ENCODE measurements around the gene NPY5R.

Gene NPY5R

GRCh38 chr4:163343604-163344146 is at the start of gene NPY5R:
NPY5R (plus strand) TSS chr4:163343892; CDS start chr4:163350274, 6,382 bp downstream.
- DNase-seq (ENCODE audit: low read depth), result no peak

- DNase-seq (ENCODE audit: low read depth), result no peak
Observed at GRCh38 chr4:163295138-163295537, 48.6 kb upstream of the NPY5R start.

GRCh38 chr4:163300445-163300844 is 43.2 kb upstream of the NPY5R start:
- DNase-seq (ENCODE audit: low read depth), result no peak

GRCh38 chr4:163303069-163303468 is 40.6 kb upstream of the NPY5R start:
- no peak for DNase-seq (ENCODE audit: low read depth)

- DNase-seq (ENCODE audit: low read depth), result no peak
Observed at GRCh38 chr4:163309466-163309865, 34.2 kb upstream of the NPY5R start.

GRCh38 chr4:163317110-163317509 is 26.6 kb upstream of the NPY5R start:
- no peak for DNase-seq (ENCODE audit: low read depth)

- DNase-seq (ENCODE audit: low read depth), result no peak
Observed at GRCh38 chr4:163330916-163331628, 12.6 kb upstream of the NPY5R start.

GRCh38 chr4:163331629-163332376 is 11.9 kb upstream of the NPY5R start:
- no peak for DNase-seq (ENCODE audit: low read depth)

GRCh38 chr4:163332526-163333406 is 10.9 kb upstream of the NPY5R start, which contains the start of gene NPY1R:
NPY1R (minus strand) TSS chr4:163332596; CDS start chr4:163326554, 6,042 bp downstream.
- DNase-seq (ENCODE audit: low read depth), result peak; percentile 56

GRCh38 chr4:163335384-163335783 is 8.3 kb upstream of the NPY5R start:
- no peak for DNase-seq (ENCODE audit: low read depth)

- DNase-seq (ENCODE audit: low read depth), result no peak
Observed at GRCh38 chr4:163344147-163345125, 744 bp downstream of the NPY5R start.

GRCh38 chr4:163350672-163351071 is 7.0 kb downstream of the NPY5R start:
- DNase-seq (ENCODE audit: low read depth), result peak; percentile 66

- DNase-seq (ENCODE audit: low read depth), result no peak
Observed at GRCh38 chr4:163353054-163353453, 9.4 kb downstream of the NPY5R start.

- DNase-seq (ENCODE audit: low read depth), result no peak
Observed at GRCh38 chr4:163356104-163356503, 12.4 kb downstream of the NPY5R start.

GRCh38 chr4:163367651-163368050 is 24.0 kb downstream of the NPY5R start:
- no peak for DNase-seq (ENCODE audit: low read depth)

- DNase-seq (ENCODE audit: low read depth), result no peak
Observed at GRCh38 chr4:163372029-163372428, 28.3 kb downstream of the NPY5R start.

- no peak for DNase-seq (ENCODE audit: low read depth)
Observed at GRCh38 chr4:163378661-163379060, 35.0 kb downstream of the NPY5R start.

- no peak for DNase-seq (ENCODE audit: low read depth)
Observed at GRCh38 chr4:163380703-163381102, 37.0 kb downstream of the NPY5R start.

GRCh38 chr4:163382178-163382869 is 38.6 kb downstream of the NPY5R start:
- no peak for DNase-seq (ENCODE audit: low read depth)

- DNase-seq (ENCODE audit: low read depth), result no peak
Observed at GRCh38 chr4:163384434-163384833, 40.7 kb downstream of the NPY5R start.
